Naive thymus-derived CD4-positive, alpha-beta T cell (primary cell): ENCODE data around the gene NTF3. TPM values are rescaled to one million over a fixed set of nuclear protein-coding genes. Genes with fewer than 3 reads are reported as not detected.

Experiments
- ATAC-seq: fragments of 150-1000 bp; cut with Tn5 transposase; 2 replicates; pipeline ENCODE4 v1.10.0; 2021; ENCODE audit warnings: mild to moderate bottlenecking, moderate library complexity
- CTCF ChIA-PET: fragments of 350-600 bp; sonication (Branson Sonifier 250); formaldehyde crosslinking; loops from one replicate; lab custom pipeline; 2021; ENCODE audit warnings: antibody characterized with exemption; lab: Charles Lee
- POLR2A ChIA-PET: fragments of 350-600 bp; sonication (Branson Sonifier 250); formaldehyde crosslinking; loops from one replicate; lab custom pipeline; 2021; ENCODE audit warnings: antibody characterized with exemption, inconsistent platforms; lab: Charles Lee
- DNase-seq, 9 donors: peaks; one replicate each; pipeline versions ENCODE4 v3.0.0 to v3.0.0-alpha.2; 2020 to 2022; ENCODE audit warnings: mixed read lengths in 1 of 9
- H3K27ac ChIP-seq: one replicate; pipeline ENCODE4 v1.7.0; 2013; ENCODE audit warnings: mild to moderate bottlenecking, low read depth, low read length, moderate library complexity
- H3K27me3 ChIP-seq, 2 donors: one replicate each; pipeline ENCODE4 v1.7.0; 2013; ENCODE audit warnings: low read length in 2 of 2, mild to moderate bottlenecking in 2 of 2, moderate library complexity in 2 of 2; ENCODE audit not compliant: control insufficient read depth in 2 of 2, insufficient read depth in 2 of 2
- H3K36me3 ChIP-seq, 3 experiments: 1 replicate in 2 of 3; 2 replicates in 1 of 3; pipeline ENCODE4 v1.7.0; 2013; ENCODE audit warnings: low read length in 3 of 3, mild to moderate bottlenecking in 3 of 3, moderate library complexity in 1 of 3; ENCODE audit not compliant: insufficient read depth in 3 of 3, control insufficient read depth in 2 of 3
- H3K4me1 ChIP-seq, 2 donors: one replicate each; pipeline ENCODE4 v1.7.0; 2013; ENCODE audit warnings: low read length in 2 of 2, mild to moderate bottlenecking in 2 of 2, moderate library complexity in 1 of 2; ENCODE audit not compliant: control insufficient read depth in 2 of 2, insufficient read depth in 2 of 2
- H3K4me3 ChIP-seq: 2 replicates; pipeline ENCODE4 v1.7.0; 2013; ENCODE audit warnings: mild to moderate bottlenecking, low read length
- H3K9me3 ChIP-seq, 3 experiments: 1 replicate in 2 of 3; 2 replicates in 1 of 3; pipeline ENCODE4 v1.7.0; 2013; ENCODE audit warnings: low read length in 3 of 3; ENCODE audit not compliant: control insufficient read depth in 2 of 3
- H3K27ac Mint-ChIP-seq, 9 donors: one replicate each; pipeline ENCODE4 v1.8.0; 2020 to 2022; ENCODE audit warnings: mixed read lengths in 9 of 9, mild to moderate bottlenecking in 8 of 9, moderate library complexity in 5 of 9, inconsistent platforms in 2 of 9
- H3K27me3 Mint-ChIP-seq, 5 donors: one replicate each; pipeline ENCODE4 v1.8.0; 2021 to 2022; ENCODE audit warnings: mixed read lengths in 5 of 5, mild to moderate bottlenecking in 1 of 5
- H3K36me3 Mint-ChIP-seq, 5 donors: one replicate each; pipeline ENCODE4 v1.8.0; 2020 to 2022; ENCODE audit warnings: mixed read lengths in 5 of 5, mild to moderate bottlenecking in 3 of 5, inconsistent platforms in 1 of 5
- H3K4me1 Mint-ChIP-seq, 7 donors: one replicate each; pipeline ENCODE4 v1.8.0; 2020 to 2022; ENCODE audit warnings: mixed read lengths in 7 of 7, mild to moderate bottlenecking in 3 of 7, inconsistent platforms in 1 of 7
- H3K4me3 Mint-ChIP-seq, 10 donors: one replicate each; pipeline ENCODE4 v1.8.0; 2020 to 2022; ENCODE audit warnings: mild to moderate bottlenecking in 10 of 10, mixed read lengths in 10 of 10, moderate library complexity in 6 of 10, inconsistent platforms in 2 of 10
- H3K9me3 Mint-ChIP-seq, 11 donors: one replicate each; pipeline ENCODE4 v1.8.0; 2020 to 2022; ENCODE audit warnings: mixed read lengths in 11 of 11, mild to moderate bottlenecking in 4 of 11, inconsistent platforms in 1 of 11, moderate library complexity in 1 of 11
- intact Hi-C, 2 donors: fragments of 100-400 bp; cut with micrococcal nuclease; formaldehyde crosslinking; loops; one replicate each; pipeline ENCODE4 v1.15.1; 2023
- polyA plus RNA-seq, 2 donors: library from polyadenylated mRNA; unstranded; fragments of 300-500 nt; fragmentation: Illumina TruSeq; gene quantifications; one replicate each; pipeline ENCODE4 v1.2.3, GENCODE V29; 2021
- total RNA-seq, 6 experiments: library from RNA in 5 of 6; stranded (reverse) in 5 of 6; gene quantifications; 1 replicate in 5 of 6; 2 replicates in 1 of 6; pipeline ENCODE4 v1.2.3 and lab custom pipeline; 2021 to 2026

The NTF3 gene
- total and polyA plus RNA-seq, 7 experiments from 2014 or later = not detected

DNA sequence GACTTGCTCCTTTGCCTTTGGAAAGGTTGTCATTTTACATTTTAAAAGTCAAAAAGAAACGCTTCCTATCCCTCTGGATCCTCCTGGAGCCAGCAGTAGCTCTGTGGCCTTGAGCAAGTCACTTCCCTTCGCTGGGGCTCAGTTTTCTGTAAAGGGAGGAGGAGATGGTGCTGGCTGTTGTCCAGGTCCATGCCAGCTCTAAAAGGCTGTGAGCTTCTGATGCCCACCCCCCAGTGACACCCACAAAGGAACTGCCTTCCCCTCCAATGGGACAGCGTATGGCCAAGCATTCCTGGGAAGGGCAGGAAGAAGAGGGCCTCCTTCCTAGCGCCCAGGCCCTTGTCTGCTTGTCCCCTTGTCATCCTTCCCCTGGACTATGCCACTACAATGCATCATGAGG, 81.5 kb downstream of the NTF3 start:
- Histone ChIP-seq H3K4me1 (no peaks in the 10 kb centered on the region), H3K9me3 (no peaks in the 10 kb centered on the region), H3K36me3 (no peaks in the 10 kb centered on the region), H3K4me3 (no peak overlapping the region), H3K27ac (no peak overlapping the region), H3K27me3 (no peaks in the 10 kb centered on the region)
- Mint-ChIP-seq H3K9me3 (no peaks in the 10 kb centered on the region), H3K36me3 (no peaks in the 10 kb centered on the region), H3K4me1 (peaks cover 0 to 5% (median 0%) of the 10 kb centered on the region in 7 donors), H3K4me3 (no peak overlapping the region), H3K27me3 (peaks cover 8 to 19% (median 15%) of the 10 kb centered on the region in 5 donors), H3K27ac (no peak overlapping the region)
- ATAC-seq = no peak
- POLR2A ChIA-PET = no interaction called here
- no peak for DNase-seq
- CTCF ChIA-PET = no interaction called here
- intact Hi-C loops = no loop called here

DNA sequence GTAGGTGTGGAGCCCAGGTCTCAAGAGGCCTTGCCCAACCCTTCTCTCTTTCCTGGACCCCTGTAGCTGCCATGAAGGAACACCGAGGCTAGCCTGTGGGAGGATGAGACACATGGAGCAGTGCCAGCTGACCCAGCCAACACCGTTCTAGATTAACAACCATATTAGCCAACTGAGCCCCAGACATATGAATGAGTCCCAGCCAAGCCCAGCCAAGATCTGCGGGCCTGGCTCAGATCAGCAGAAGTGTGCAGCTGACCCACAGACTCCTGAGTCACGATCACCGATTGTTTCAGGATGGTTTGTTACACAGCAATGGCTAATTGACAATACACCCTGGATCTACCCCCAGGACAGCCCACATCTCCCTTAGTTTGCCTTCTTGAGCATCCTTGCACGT, 82.1 kb downstream of the NTF3 start:
- ChIA-PET CTCF (no interaction called here), POLR2A (no interaction called here)
- H3K27me3 Mint-ChIP-seq = peaks cover 8 to 19% (median 15%) of the 10 kb centered on the region in 5 donors
- H3K27me3 ChIP-seq = no peaks in the 10 kb centered on the region
- H3K36me3 Mint-ChIP-seq = no peaks in the 10 kb centered on the region
- no peaks in the 10 kb centered on the region for H3K4me1 ChIP-seq
- DNase-seq (no peak), ATAC-seq (no peak)
- H3K27ac ChIP-seq = no peak overlapping the region
- H3K4me1 Mint-ChIP-seq = peaks cover 0 to 5% (median 0%) of the 10 kb centered on the region in 7 donors
- no peak overlapping the region for H3K4me3 ChIP-seq
- H3K27ac Mint-ChIP-seq = no peak overlapping the region
- H3K36me3 ChIP-seq = no peaks in the 10 kb centered on the region
- H3K9me3 ChIP-seq = no peaks in the 10 kb centered on the region
- H3K4me3 Mint-ChIP-seq = no peak overlapping the region
- H3K9me3 Mint-ChIP-seq = no peaks in the 10 kb centered on the region
- intact Hi-C loops = no loop called here

DNA sequence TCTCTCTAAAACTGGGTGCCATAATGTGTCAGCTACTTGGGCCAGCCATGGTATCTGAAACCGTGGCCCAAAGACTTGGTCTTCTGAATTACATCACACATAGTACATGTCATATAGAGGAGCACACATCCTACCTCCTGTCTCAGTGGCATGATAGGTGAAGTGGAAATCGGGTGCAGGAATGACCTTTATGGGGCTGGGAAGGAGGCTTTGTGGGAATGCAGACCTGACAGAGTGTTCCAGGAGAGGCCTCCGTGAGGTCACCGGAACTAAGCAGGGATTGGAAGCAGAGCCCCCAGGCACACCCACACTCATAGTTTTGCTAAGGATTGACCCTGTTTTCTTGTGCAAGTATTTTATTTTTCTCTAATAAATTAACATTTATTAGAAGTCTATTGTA, 82.6 kb downstream of the NTF3 start:
- Mint-ChIP-seq H3K9me3 (no peaks in the 10 kb centered on the region), H3K27me3 (peaks cover 8 to 19% (median 15%) of the 10 kb centered on the region in 5 donors), H3K36me3 (no peaks in the 10 kb centered on the region), H3K27ac (no peak overlapping the region), H3K4me3 (no peak overlapping the region), H3K4me1 (peaks cover 0 to 5% (median 0%) of the 10 kb centered on the region in 7 donors)
- DNase-seq (no peak), ATAC-seq (no peak)
- H3K36me3 ChIP-seq = no peaks in the 10 kb centered on the region
- ChIA-PET POLR2A (no interaction called here), CTCF (no interaction called here)
- H3K27ac ChIP-seq = no peak overlapping the region
- no peak overlapping the region for H3K4me3 ChIP-seq
- H3K9me3 ChIP-seq = no peaks in the 10 kb centered on the region
- no peaks in the 10 kb centered on the region for H3K4me1 ChIP-seq
- H3K27me3 ChIP-seq = no peaks in the 10 kb centered on the region
- intact Hi-C loops = no loop called here

DNA sequence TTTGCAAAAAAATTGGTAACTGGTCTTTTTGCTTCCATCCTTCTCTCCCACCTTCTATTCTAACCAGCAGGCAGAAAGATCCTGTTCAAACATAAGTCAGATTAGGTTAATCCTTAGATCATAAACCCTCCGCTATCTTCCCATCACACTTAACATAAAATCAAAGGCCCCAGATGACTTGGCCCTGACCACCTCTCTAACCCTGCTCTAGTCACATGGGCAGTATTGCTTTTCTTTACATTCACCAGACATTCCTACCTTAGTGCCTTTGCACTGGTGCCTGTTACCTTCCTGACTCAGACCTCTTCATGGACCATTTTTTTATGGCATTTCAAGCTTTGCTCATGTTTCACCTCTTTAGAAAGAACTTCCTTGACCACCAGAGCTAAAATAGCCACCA, 83.5 kb downstream of the NTF3 start:
- Histone ChIP-seq H3K4me1 (no peaks in the 10 kb centered on the region), H3K27ac (no peak overlapping the region), H3K9me3 (no peaks in the 10 kb centered on the region), H3K27me3 (no peaks in the 10 kb centered on the region), H3K4me3 (no peak overlapping the region), H3K36me3 (no peaks in the 10 kb centered on the region)
- ATAC-seq = no peak
- Mint-ChIP-seq H3K27me3 (peaks cover 8 to 19% (median 15%) of the 10 kb centered on the region in 5 donors), H3K4me1 (peaks cover 0 to 5% (median 0%) of the 10 kb centered on the region in 7 donors), H3K4me3 (no peak overlapping the region), H3K9me3 (no peaks in the 10 kb centered on the region), H3K27ac (no peak overlapping the region), H3K36me3 (no peaks in the 10 kb centered on the region)
- no peak for DNase-seq
- intact Hi-C loops = no loop called here
- POLR2A ChIA-PET = no interaction called here
- CTCF ChIA-PET = no interaction called here

DNA sequence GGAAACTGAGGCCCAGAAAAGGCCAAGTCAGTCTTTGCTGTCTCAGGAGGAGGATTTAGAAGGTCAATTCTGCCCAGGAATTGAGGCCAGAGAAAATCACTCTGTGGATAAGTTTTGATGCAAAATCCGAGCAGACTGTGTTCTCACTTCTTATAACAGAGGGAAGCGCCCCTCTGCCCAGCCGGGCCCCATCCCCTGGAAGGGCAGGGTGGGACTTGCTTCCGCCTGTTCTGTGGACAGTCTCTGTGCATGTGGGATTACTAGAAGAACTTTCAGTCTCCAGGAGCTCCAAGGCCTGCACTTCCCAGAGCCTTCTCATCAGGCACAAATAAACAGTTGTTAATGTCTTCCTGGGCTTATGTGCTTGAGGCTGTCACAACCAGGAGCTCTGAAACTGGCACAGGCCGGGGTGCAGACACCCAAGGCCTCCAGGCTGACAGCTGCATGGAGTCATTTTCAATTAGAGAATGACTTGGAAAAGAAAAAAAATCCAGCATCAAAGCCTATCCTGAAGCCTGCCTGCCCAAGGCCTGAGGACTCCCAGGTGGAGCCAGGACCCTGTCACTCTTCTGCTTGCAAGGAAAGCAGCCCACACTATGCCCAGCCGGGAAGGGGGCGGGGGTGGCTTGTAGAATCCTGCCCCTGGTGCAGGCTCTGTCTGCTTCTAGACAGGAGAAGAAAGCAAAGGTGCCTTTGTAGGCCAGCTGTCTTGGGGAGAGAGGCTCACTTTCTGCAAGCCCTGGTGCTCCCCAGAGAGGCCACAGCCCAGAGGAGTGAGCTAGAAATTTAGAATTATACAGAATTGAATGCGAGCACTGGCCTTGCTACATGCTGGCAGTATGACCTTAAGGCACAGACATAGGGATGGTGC, 84.7 kb downstream of the NTF3 start:
- intact Hi-C loops = no loop called here
- ATAC-seq (no peak), DNase-seq (no peak)
- no peaks in the 10 kb centered on the region for H3K27me3 ChIP-seq
- Mint-ChIP-seq H3K27me3 (peaks cover 3 to 9% (median 7%) of the 10 kb centered on the region in 5 donors), H3K27ac (no peak overlapping the region), H3K4me3 (no peak overlapping the region), H3K4me1 (no peaks in the 10 kb centered on the region), H3K36me3 (no peaks in the 10 kb centered on the region), H3K9me3 (no peaks in the 10 kb centered on the region)
- no peak overlapping the region for H3K27ac ChIP-seq
- no peaks in the 10 kb centered on the region for H3K4me1 ChIP-seq
- ChIA-PET POLR2A (no interaction called here), CTCF (no interaction called here)
- H3K36me3 ChIP-seq = no peaks in the 10 kb centered on the region
- no peak overlapping the region for H3K4me3 ChIP-seq
- H3K9me3 ChIP-seq = no peaks in the 10 kb centered on the region

DNA sequence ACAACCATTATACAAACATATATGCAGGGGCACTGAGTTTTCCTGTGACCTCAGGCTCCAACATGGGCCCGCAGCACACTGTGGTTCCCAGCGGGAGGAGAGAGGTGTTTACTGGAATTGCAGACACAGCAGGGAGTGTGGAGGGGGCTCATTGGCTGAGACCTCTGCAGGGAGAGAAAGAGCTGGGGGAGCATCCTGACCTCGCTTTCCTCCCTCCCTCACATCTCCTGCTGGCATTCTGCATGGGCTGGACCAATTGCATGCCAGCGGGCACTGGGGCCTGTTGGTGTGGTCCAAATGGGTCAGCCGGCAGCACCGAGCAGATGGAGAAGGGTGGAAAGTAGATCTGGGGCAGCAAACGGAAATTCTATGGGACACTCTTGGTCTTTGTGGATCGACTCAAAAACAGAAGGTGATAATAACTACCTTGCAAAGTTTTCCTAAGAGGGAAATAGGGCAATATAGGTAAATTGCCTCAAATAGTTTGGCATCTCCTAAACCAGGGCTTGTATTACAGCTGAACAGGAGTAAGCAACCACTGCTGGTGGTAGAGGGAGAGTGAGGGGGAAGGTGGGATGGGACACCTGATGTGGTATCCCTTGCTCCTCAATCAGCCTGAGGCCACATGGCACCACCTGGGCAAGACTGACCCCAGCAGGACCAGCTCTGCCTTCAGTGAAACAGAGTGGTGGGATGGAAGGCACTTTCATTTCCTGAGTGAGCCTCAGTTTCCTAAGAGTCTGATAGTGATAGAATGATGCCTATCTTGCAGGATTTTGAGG, 86.9 kb downstream of the NTF3 start:
- H3K4me1 Mint-ChIP-seq = no peaks in the 10 kb centered on the region

More for the DNA sequence above, 86.9 kb downstream of the NTF3 start:
- intact Hi-C loops = no loop called here
- Histone ChIP-seq H3K4me3 (no peak overlapping the region), H3K27ac (no peak overlapping the region), H3K4me1 (no peaks in the 10 kb centered on the region), H3K27me3 (no peaks in the 10 kb centered on the region), H3K36me3 (no peaks in the 10 kb centered on the region), H3K9me3 (no peaks in the 10 kb centered on the region)
- H3K36me3 Mint-ChIP-seq = no peaks in the 10 kb centered on the region
- no peak overlapping the region for H3K27ac Mint-ChIP-seq
- CTCF ChIA-PET = no interaction called here
- DNase-seq (no peak), ATAC-seq (no peak)
- POLR2A ChIA-PET = no interaction called here
- peaks cover 0 to 13% (median 3%) of the 10 kb centered on the region in 5 donors for H3K27me3 Mint-ChIP-seq
- no peaks in the 10 kb centered on the region for H3K9me3 Mint-ChIP-seq
- no peak overlapping the region for H3K4me3 Mint-ChIP-seq
